Activated CD8-positive, alpha-beta T cell treated with anti-CD3 and anti-CD28 coated beads for 36 hours (primary cell): ENCODE results near the gene CCDC97. TPM values are rescaled to one million over a fixed set of nuclear protein-coding genes. Genes with fewer than 3 reads are reported as not detected.
"Not testable (repeated sequence)": the region's sequence is repeated elsewhere in the genome, so short reads cannot be mapped to it uniquely, and the experiment has no call there.

Experiments used
- ATAC-seq: fragments of 200-7000 bp; cut with Tn5 transposase; one replicate; pipeline ENCODE4 v1.10.0; 2021; ENCODE audit warnings: mild to moderate bottlenecking, moderate library complexity
- CTCF ChIA-PET: fragments of 350-600 bp; sonication (Branson Sonifier 250); formaldehyde crosslinking; loops from one replicate; lab custom pipeline; 2021; ENCODE audit warnings: antibody characterized with exemption; lab: Charles Lee
- POLR2A ChIA-PET: fragments of 350-600 bp; sonication (Branson Sonifier 250); formaldehyde crosslinking; loops from one replicate; lab custom pipeline; 2021; ENCODE audit warnings: antibody characterized with exemption; lab: Charles Lee
- DNase-seq: peaks from one replicate; pipeline ENCODE4 v3.0.0-alpha.2; 2020
- H3K27ac Mint-ChIP-seq: one replicate; pipeline ENCODE4 v1.8.0; 2021; ENCODE audit warnings: mild to moderate bottlenecking, mixed read lengths
- H3K27me3 Mint-ChIP-seq: one replicate; pipeline ENCODE4 v1.8.0; 2021; ENCODE audit warnings: mixed read lengths
- H3K36me3 Mint-ChIP-seq: one replicate; pipeline ENCODE4 v1.8.0; 2021; ENCODE audit warnings: low read depth, mixed read lengths
- H3K4me1 Mint-ChIP-seq: one replicate; pipeline ENCODE4 v1.8.0; 2021; ENCODE audit warnings: low read depth, mixed read lengths
- H3K4me3 Mint-ChIP-seq: one replicate; pipeline ENCODE4 v1.8.0; 2021; ENCODE audit warnings: mild to moderate bottlenecking, moderate library complexity, mixed read lengths
- H3K9me3 Mint-ChIP-seq: one replicate; pipeline ENCODE4 v1.8.0; 2021; ENCODE audit warnings: mixed read lengths
- CTCF ChIP-seq: fragments of 200-600 bp; IDR thresholded peaks from one replicate; pipeline ENCODE4 v1.8.0; 2022; ENCODE audit warnings: antibody characterized with exemption, mild to moderate bottlenecking
- intact Hi-C: fragments of 100-400 bp; cut with micrococcal nuclease; formaldehyde crosslinking; loops from one replicate; pipeline ENCODE4 v1.10.0; 2022
- total RNA-seq, 2 experiments: library from RNA; stranded (reverse); gene quantifications; one replicate each; pipeline ENCODE4 v1.2.3, GENCODE V29; 2021

CCDC97 gene
- total RNA-seq, 2 experiments from 2014 or later, result 15.9 to 20.4 TPM

GRCh38 chr19:41369769-41370168 lies 59.8 kb downstream of the CCDC97 start:
- ChIA-PET CTCF (interaction anchor here (1.0 to 1.2 kb wide), 2 partner anchors 8 to 13 kb away, joined by 3 read pairs; no protein-coding TSS in a partner anchor), POLR2A (interaction anchor here (1.0 kb wide), 1 partner anchor 17 kb away, joined by 3 read pairs; no protein-coding TSS in a partner anchor)
- no peak for DNase-seq
- no peak for ATAC-seq
- Mint-ChIP-seq H3K27ac (no peak overlapping the region), H3K27me3 (no peaks in the 10 kb centered on the region), H3K36me3 (no peaks in the 10 kb centered on the region), H3K9me3 (no peaks in the 10 kb centered on the region), H3K4me1 (peaks cover 7% of the 10 kb centered on the region), H3K4me3 (no peak overlapping the region)
- no peak for TF ChIP-seq CTCF
- intact Hi-C loops, result no loop called here

- H3K27ac Mint-ChIP-seq, DNase-seq, H3K9me3 Mint-ChIP-seq, H3K4me3 Mint-ChIP-seq, CTCF ChIA-PET, H3K27me3 Mint-ChIP-seq, ATAC-seq, H3K36me3 Mint-ChIP-seq, intact Hi-C loops, POLR2A ChIA-PET, H3K4me1 Mint-ChIP-seq: not testable (repeated sequence)
Measured at GRCh38 chr19:41371119-41371518, 61.1 kb downstream of the CCDC97 start.

GRCh38 chr19:41371541-41371940 lies 61.6 kb downstream of the CCDC97 start:
- Mint-ChIP-seq H3K27ac (no peak overlapping the region), H3K4me1 (peaks cover 9% of the 10 kb centered on the region), H3K36me3 (no peaks in the 10 kb centered on the region), H3K4me3 (no peak overlapping the region), H3K9me3 (no peaks in the 10 kb centered on the region), H3K27me3 (no peaks in the 10 kb centered on the region)
- DNase-seq, result no peak
- POLR2A ChIA-PET, result no interaction called here
- TF ChIP-seq CTCF, result no peak
- ATAC-seq, result no peak
- CTCF ChIA-PET, result no interaction called here
- intact Hi-C loops, result no loop called here

GRCh38 chr19:41372501-41372900 lies 62.5 kb downstream of the CCDC97 start:
- intact Hi-C loops, result no loop called here
- Mint-ChIP-seq H3K27ac (no peak overlapping the region), H3K9me3 (no peaks in the 10 kb centered on the region), H3K27me3 (no peaks in the 10 kb centered on the region), H3K4me1 (peaks cover 17% of the 10 kb centered on the region), H3K36me3 (peaks cover 2% of the 10 kb centered on the region), H3K4me3 (no peak overlapping the region)
- no peak for DNase-seq
- CTCF ChIA-PET, result interaction anchor here (1.2 to 1.5 kb wide), 3 partner anchors 9 to 198 kb away, joined by 3 to 5 read pairs (median 3); partner anchors contain the start of gene B9D2
- TF ChIP-seq CTCF, result no peak
- POLR2A ChIA-PET, result interaction anchor here (0.7 kb wide), 1 partner anchor 593 kb away, joined by 3 read pairs; no protein-coding TSS in a partner anchor
- no peak for ATAC-seq

- no peak for ATAC-seq
- intact Hi-C loops, result no loop called here
- CTCF ChIA-PET, result no interaction called here
- Mint-ChIP-seq H3K27ac (no peak overlapping the region), H3K4me1 (peaks cover 22% of the 10 kb centered on the region), H3K27me3 (no peaks in the 10 kb centered on the region), H3K36me3 (peaks cover 2% of the 10 kb centered on the region), H3K9me3 (no peaks in the 10 kb centered on the region), H3K4me3 (no peak overlapping the region)
- POLR2A ChIA-PET, result no interaction called here
- no peak for DNase-seq
- TF ChIP-seq CTCF, result no peak
Measured at GRCh38 chr19:41373993-41374392, 64.0 kb downstream of the CCDC97 start.

Other genes with a start within 250 kb of the CCDC97 start
- gene CYP2A13, start 221.7 kb upstream of the CCDC97 start, total RNA-seq, result not detected
- gene CYP2F1, start 195.7 kb upstream of the CCDC97 start, total RNA-seq, result not detected
- gene CYP2S1, start 117.0 kb upstream of the CCDC97 start, total RNA-seq, result not detected
- gene AXL, start 90.9 kb upstream of the CCDC97 start, total RNA-seq, result under 1 TPM; 0.36 to 0.50 TPM
- 100 to 1,000 TPM; 257 to 259 TPM for gene HNRNPUL1, start 45.8 kb upstream of the CCDC97 start, total RNA-seq
- gene TGFB1, start 43.8 kb downstream of the CCDC97 start, total RNA-seq, result 100 to 1,000 TPM; 112 to 123 TPM
- gene B9D2, start 54.0 kb downstream of the CCDC97 start, total RNA-seq, result 1 to 10 TPM; 3.1 to 5.1 TPM
- 1 to 10 TPM; 8.9 to 9.1 TPM for gene TMEM91, start 66.4 kb downstream of the CCDC97 start, total RNA-seq
- gene EXOSC5, start 87.2 kb downstream of the CCDC97 start, total RNA-seq, result 10 to 100 TPM; 46.6 to 47.0 TPM
- gene BCKDHA, start 87.6 kb downstream of the CCDC97 start, total RNA-seq, result 10 to 100 TPM; 32.3 to 36.9 TPM
- 1 to 10 TPM in 1 of 2 experiments, under 1 TPM in 1; 0.59 to 1.1 TPM for gene B3GNT8, start 117.2 kb downstream of the CCDC97 start, total RNA-seq
- gene DMAC2, start 129.7 kb downstream of the CCDC97 start, total RNA-seq, result 10 to 100 TPM; 47.6 to 51.5 TPM
- not detected for gene ERICH4, start 133.0 kb downstream of the CCDC97 start, total RNA-seq